HG03520 (cell line): ENCODE measurements around the gene STARD9.

Experiments used
- ATAC-seq: cut with Tn5 transposase; IDR thresholded peaks from one replicate; pipeline ENCODE4 v1.9.1; 2021; ENCODE audit warnings: mild to moderate bottlenecking, moderate library complexity; ENCODE audit not compliant: unreplicated experiment

Gene STARD9

GRCh38 chr15:42727750-42728381 is 152.5 kb downstream of the STARD9 start:
- ATAC-seq, result no peak

GRCh38 chr15:42728560-42728959 is 153.2 kb downstream of the STARD9 start:
- ATAC-seq, result no peak

- no peak for ATAC-seq
Observed at GRCh38 chr15:42728972-42729371, 153.6 kb downstream of the STARD9 start.

- ATAC-seq, result no peak
Observed at GRCh38 chr15:42729409-42729808, 154.0 kb downstream of the STARD9 start.

- no peak for ATAC-seq
Observed at GRCh38 chr15:42730135-42730534, 154.7 kb downstream of the STARD9 start.

- no peak for ATAC-seq
Observed at GRCh38 chr15:42730536-42730935, 155.1 kb downstream of the STARD9 start.

- ATAC-seq, result no peak
Observed at GRCh38 chr15:42731461-42731860, 156.1 kb downstream of the STARD9 start.

- ATAC-seq, result no peak
Observed at GRCh38 chr15:42732095-42732827, 156.9 kb downstream of the STARD9 start.

- no peak for ATAC-seq
Observed at GRCh38 chr15:42733027-42733426, 157.6 kb downstream of the STARD9 start.

GRCh38 chr15:42734076-42734672 is 158.8 kb downstream of the STARD9 start:
- no peak for ATAC-seq

- ATAC-seq, result no peak
Observed at GRCh38 chr15:42735382-42736165, 160.2 kb downstream of the STARD9 start.

GRCh38 chr15:42736178-42736792 is 160.9 kb downstream of the STARD9 start:
- no peak for ATAC-seq

- peak; percentile 67 for ATAC-seq
Observed at GRCh38 chr15:42736793-42737528, 161.6 kb downstream of the STARD9 start, which contains the start of gene CDAN1. CDAN1 (minus strand) TSS chr15:42737128; CDS start chr15:42737102, 26 bp downstream.

- ATAC-seq, result no peak
Observed at GRCh38 chr15:42737529-42738328, 162.3 kb downstream of the STARD9 start.

- ATAC-seq, result no peak
Observed at GRCh38 chr15:42741710-42742109, 166.3 kb downstream of the STARD9 start.

- no peak for ATAC-seq
Observed at GRCh38 chr15:42742149-42742548, 166.7 kb downstream of the STARD9 start.

GRCh38 chr15:42744195-42744594 is 168.8 kb downstream of the STARD9 start:
- no peak for ATAC-seq

GRCh38 chr15:42749266-42749665 is 173.9 kb downstream of the STARD9 start:
- ATAC-seq, result no peak

- no peak for ATAC-seq
Observed at GRCh38 chr15:42750306-42750705, 174.9 kb downstream of the STARD9 start.
